HL-60 (cell line): ENCODE measurements around the gene IGFBP4.

Experiments
- GABPA ChIP-seq: IDR thresholded peaks from 2 replicates; pipeline ENCODE4 v1.6.1; 2012; ENCODE audit warnings: low read depth
- TF ChIP-seq, protein P1 (sequence below): IDR thresholded peaks from 2 replicates; pipeline ENCODE4 v1.6.1; 2012; ENCODE audit warnings: low read depth; ENCODE audit not compliant: insufficient replicate concordance

DNA sequence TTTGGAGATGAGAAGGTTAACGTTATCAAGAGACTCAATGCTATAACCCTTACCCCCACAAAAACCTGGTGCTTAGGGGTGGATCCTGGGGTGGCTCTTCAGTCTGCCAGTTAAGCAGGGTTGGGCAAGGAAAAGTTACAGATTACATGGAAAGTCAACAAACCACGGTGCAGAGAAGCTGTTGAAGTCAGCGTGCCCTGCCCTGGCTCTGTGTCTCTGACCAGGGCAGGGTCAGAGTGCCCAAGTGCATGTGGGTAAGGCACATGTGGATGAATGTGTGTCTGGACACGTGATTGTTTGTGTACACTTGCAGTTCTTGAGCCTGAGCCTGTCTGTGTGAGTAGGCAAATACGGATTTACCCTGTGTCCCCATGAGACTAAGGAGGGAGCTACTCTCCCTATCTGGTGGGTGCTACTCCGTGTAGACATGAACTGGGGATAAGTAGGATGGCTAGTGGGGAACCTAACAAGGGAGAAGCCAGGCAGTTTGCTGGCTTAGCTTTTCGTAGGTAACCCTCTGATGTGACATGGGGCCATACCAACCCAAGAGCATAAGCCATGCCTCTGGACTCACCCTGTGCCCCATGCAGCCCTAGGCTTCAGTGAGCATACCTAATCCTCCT, 5.5 kb downstream of the IGFBP4 start:
- TF ChIP-seq, protein P1, sequence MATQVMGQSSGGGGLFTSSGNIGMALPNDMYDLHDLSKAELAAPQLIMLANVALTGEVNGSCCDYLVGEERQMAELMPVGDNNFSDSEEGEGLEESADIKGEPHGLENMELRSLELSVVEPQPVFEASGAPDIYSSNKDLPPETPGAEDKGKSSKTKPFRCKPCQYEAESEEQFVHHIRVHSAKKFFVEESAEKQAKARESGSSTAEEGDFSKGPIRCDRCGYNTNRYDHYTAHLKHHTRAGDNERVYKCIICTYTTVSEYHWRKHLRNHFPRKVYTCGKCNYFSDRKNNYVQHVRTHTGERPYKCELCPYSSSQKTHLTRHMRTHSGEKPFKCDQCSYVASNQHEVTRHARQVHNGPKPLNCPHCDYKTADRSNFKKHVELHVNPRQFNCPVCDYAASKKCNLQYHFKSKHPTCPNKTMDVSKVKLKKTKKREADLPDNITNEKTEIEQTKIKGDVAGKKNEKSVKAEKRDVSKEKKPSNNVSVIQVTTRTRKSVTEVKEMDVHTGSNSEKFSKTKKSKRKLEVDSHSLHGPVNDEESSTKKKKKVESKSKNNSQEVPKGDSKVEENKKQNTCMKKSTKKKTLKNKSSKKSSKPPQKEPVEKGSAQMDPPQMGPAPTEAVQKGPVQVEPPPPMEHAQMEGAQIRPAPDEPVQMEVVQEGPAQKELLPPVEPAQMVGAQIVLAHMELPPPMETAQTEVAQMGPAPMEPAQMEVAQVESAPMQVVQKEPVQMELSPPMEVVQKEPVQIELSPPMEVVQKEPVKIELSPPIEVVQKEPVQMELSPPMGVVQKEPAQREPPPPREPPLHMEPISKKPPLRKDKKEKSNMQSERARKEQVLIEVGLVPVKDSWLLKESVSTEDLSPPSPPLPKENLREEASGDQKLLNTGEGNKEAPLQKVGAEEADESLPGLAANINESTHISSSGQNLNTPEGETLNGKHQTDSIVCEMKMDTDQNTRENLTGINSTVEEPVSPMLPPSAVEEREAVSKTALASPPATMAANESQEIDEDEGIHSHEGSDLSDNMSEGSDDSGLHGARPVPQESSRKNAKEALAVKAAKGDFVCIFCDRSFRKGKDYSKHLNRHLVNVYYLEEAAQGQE, result no peak
- no peak for TF ChIP-seq GABPA
